Gastrocnemius medialis (tissue), 4 donors: ENCODE data around the gene MYO3B. TPM values are rescaled to one million over a fixed set of nuclear protein-coding genes. Genes with fewer than 3 reads are reported as not detected.

Experiments
- ATAC-seq, 2 donors: fragments of 150-250 bp; one replicate each; pipeline ENCODE4 v1.9.1; 2016
- DNase-seq, 2 donors: peaks; one replicate each; pipeline ENCODE4 v3.0.0-alpha.2; 2019
- H3K27ac ChIP-seq, 4 donors: fragments of 200-600 bp; sonication (generic); 1 replicate in 1 of 4; 2 replicates in 3 of 4; pipeline ENCODE4 v1.5.1; 2016 to 2018; ENCODE audit warnings: mild to moderate bottlenecking in 2 of 4, moderate library complexity in 1 of 4
- H3K27me3 ChIP-seq, 3 donors: fragments of 200-600 bp; sonication (generic) in 2 of 3; 1 replicate in 1 of 3; 2 replicates in 2 of 3; pipeline versions ENCODE4 v1.5.1 to v1.6.0; 2016 to 2019; ENCODE audit warnings: mild to moderate bottlenecking in 1 of 3, moderate library complexity in 1 of 3
- H3K36me3 ChIP-seq, 2 donors: fragments of 200-600 bp; sonication (generic) in 1 of 2; one replicate each; pipeline ENCODE4 v1.5.1; 2017 to 2018
- H3K4me1 ChIP-seq, 2 donors: fragments of 200-600 bp; sonication (generic) in 1 of 2; one replicate each; pipeline ENCODE4 v1.5.1; 2016 to 2017; ENCODE audit warnings: mild to moderate bottlenecking in 2 of 2
- H3K4me3 ChIP-seq, 4 donors: fragments of 200-600 bp; sonication (generic) in 3 of 4; 1 replicate in 1 of 4; 2 replicates in 3 of 4; pipeline ENCODE4 v1.5.1; 2016 to 2019; ENCODE audit warnings: mild to moderate bottlenecking in 2 of 4
- H3K9me3 ChIP-seq, 3 donors: fragments of 200-600 bp; sonication (generic) in 2 of 3; 1 replicate in 1 of 3; 2 replicates in 2 of 3; pipeline ENCODE4 v1.5.1; 2016 to 2019
- POLR2A ChIP-seq, 2 donors: fragments of 450-650 bp; IDR thresholded peaks; one replicate each; pipeline ENCODE4 v1.6.1; 2017; ENCODE audit warnings: antibody characterized with exemption in 2 of 2, mild to moderate bottlenecking in 2 of 2, moderate library complexity in 2 of 2
- in situ Hi-C, 4 donors: fragments of 200-750 bp; cut with MboI; loops; one replicate each; pipeline versions ENCODE4 v1.15.0 to v1.8.0; 2017; ENCODE audit warnings: low sequenced_read_pairs in 4 of 4
- intact Hi-C: fragments of 100-400 bp; cut with DNase I; formaldehyde crosslinking; loops from one replicate; pipeline ENCODE4 v1.15.1; 2023; ENCODE audit warnings: low total_unique reads
- total RNA-seq, 4 donors: library from RNA; depleted of rRNA; stranded (reverse); fragments of >200 nt; gene quantifications; one replicate each; pipeline versions ENCODE4 v1.1.0 to v1.2.3, GENCODE V29; 2016
- TF ChIP-seq, protein P1 (sequence below), 5 experiments: fragments of 450-650 bp in 3 of 5; fragments of 200-600 bp in 2 of 5; sonication (generic) in 2 of 5; IDR thresholded peaks in 4 of 5; conservative IDR thresholded peaks in 1 of 5; 1 replicate in 4 of 5; 2 replicates in 1 of 5; pipeline ENCODE4 v1.5.1; 2016 to 2019; ENCODE audit warnings: antibody characterized with exemption in 5 of 5, mild to moderate bottlenecking in 3 of 5, moderate library complexity in 3 of 5

Gene MYO3B
- total RNA-seq, 4 donors from 2014 or later, result 0.07 to 0.27 TPM; not detected in 2

DNA sequence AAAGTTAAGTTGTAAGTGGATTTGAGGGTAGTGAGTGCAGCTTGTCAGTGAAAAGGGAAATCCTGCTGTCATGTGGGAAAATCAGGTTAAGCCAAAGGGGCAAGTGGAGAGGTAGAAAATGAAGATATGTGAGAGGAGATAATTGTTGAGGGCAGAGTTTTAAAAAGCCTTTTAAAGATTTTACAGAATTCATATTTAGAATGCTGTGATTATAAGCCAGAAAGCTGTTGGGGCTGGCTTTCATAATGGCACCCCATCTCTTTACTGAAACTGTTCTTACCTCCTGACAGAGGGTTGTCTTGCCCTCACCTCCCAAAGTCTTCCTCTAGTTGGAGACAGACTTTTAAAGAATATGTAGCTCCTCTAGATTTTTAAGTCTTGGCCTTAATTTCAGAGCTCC is 86.9 kb downstream of the MYO3B start:
- peaks cover 0 to 4% (median 0%) of the 10 kb centered on the region in 3 donors for H3K9me3 ChIP-seq
- in situ Hi-C loops, result no loop called here
- intact Hi-C loops, result no loop called here
- no peaks in the 10 kb centered on the region for H3K27me3 ChIP-seq
- H3K4me3 ChIP-seq, result no peak overlapping the region
- ATAC-seq (no peak), DNase-seq (no peak)
- TF ChIP-seq, protein P1, sequence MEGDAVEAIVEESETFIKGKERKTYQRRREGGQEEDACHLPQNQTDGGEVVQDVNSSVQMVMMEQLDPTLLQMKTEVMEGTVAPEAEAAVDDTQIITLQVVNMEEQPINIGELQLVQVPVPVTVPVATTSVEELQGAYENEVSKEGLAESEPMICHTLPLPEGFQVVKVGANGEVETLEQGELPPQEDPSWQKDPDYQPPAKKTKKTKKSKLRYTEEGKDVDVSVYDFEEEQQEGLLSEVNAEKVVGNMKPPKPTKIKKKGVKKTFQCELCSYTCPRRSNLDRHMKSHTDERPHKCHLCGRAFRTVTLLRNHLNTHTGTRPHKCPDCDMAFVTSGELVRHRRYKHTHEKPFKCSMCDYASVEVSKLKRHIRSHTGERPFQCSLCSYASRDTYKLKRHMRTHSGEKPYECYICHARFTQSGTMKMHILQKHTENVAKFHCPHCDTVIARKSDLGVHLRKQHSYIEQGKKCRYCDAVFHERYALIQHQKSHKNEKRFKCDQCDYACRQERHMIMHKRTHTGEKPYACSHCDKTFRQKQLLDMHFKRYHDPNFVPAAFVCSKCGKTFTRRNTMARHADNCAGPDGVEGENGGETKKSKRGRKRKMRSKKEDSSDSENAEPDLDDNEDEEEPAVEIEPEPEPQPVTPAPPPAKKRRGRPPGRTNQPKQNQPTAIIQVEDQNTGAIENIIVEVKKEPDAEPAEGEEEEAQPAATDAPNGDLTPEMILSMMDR (IDR thresholded peaks at IDR 0.05 in 4 of 5, conservative IDR thresholded peaks at IDR 0.05 in 1 of 5), result no peak
- no peak for TF ChIP-seq POLR2A (IDR thresholded peaks at IDR 0.05)
- no peaks in the 10 kb centered on the region for H3K4me1 ChIP-seq
- no peaks in the 10 kb centered on the region for H3K36me3 ChIP-seq
- no peak overlapping the region for H3K27ac ChIP-seq

DNA sequence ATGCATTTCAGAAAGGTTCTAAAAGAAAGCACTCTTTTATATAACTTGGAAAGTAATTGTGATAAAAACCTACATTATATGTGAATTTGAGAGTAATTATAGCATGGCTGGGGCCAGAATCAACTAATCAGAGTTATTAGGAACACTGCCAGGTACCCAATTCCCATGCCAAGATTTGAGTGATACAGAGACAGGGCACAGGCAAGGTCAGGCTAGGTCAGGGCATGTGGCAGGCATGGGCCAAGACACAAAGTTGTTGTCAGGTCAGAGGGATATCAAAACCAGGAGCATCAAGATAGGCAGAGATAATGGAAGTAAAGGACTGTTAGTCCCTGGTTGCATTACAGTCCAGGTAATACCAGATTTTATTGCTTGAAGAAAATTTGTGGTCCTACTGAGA is 87.4 kb downstream of the MYO3B start:
- in situ Hi-C loops, result no loop called here

DNA sequence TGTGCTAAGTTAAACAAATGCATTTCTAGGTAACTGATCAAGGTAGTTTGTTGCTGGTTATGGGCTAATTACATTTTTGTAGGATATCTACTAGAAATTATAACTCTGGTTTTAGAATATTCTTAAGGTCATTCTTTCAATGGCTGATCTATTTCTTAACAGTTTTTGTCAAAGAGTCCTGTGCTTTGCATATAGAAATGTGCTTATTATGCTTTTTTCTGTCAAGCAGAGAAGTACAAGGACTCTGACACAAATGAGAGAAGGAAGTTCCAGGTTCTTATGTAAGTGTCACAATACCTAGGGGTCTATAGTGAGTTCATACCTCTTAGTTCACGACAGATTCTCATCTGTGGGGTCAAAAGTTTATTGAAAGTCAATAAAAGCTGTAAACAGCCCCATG is 88.4 kb downstream of the MYO3B start:
- no peak for DNase-seq
- no peak for TF ChIP-seq POLR2A (IDR thresholded peaks at IDR 0.05)
- TF ChIP-seq, protein P1 (IDR thresholded peaks at IDR 0.05 in 4 of 5, conservative IDR thresholded peaks at IDR 0.05 in 1 of 5), result no peak
- H3K4me1 ChIP-seq, result peaks cover under 1 to 10% of the 10 kb centered on the region in 2 donors
- in situ Hi-C loops, result no loop called here
- no peak overlapping the region for H3K27ac ChIP-seq
- H3K4me3 ChIP-seq, result no peak overlapping the region
- no peak for ATAC-seq
- H3K36me3 ChIP-seq, result no peaks in the 10 kb centered on the region
- intact Hi-C loops, result no loop called here
- no peaks in the 10 kb centered on the region for H3K27me3 ChIP-seq
- no peaks in the 10 kb centered on the region for H3K9me3 ChIP-seq

More for the DNA sequence above, 87.4 kb downstream of the MYO3B start:
- Histone ChIP-seq H3K9me3 (peaks cover 0 to under 1% (median 0%) of the 10 kb centered on the region in 3 donors), H3K27ac (no peak overlapping the region), H3K36me3 (no peaks in the 10 kb centered on the region), H3K27me3 (no peaks in the 10 kb centered on the region), H3K4me3 (no peak overlapping the region), H3K4me1 (peaks cover 0 to under 1% of the 10 kb centered on the region in 2 donors)
- no peak for TF ChIP-seq POLR2A (IDR thresholded peaks at IDR 0.05)
- TF ChIP-seq, protein P1 (IDR thresholded peaks at IDR 0.05 in 4 of 5, conservative IDR thresholded peaks at IDR 0.05 in 1 of 5), result no peak
- ATAC-seq, result no peak
- no peak for DNase-seq
- intact Hi-C loops, result no loop called here

DNA sequence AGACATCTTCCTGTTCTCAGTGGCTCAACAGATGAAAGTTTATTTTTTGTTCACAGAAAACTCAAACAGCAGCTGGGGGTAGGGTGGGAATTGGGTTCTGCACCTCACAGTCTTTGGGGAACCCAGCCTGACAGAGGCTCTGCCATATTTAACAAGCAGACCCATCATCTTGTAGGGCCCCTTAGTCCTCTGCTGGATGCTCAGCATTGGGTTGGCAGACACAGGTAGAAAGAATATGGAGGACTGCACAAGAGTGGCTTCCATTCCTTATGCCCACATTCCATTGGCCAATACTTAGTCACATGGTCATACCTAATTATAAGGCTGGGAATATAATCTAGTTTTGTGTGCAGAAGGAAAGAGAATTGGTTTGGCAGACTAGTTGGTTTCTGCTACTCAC is 89.1 kb downstream of the MYO3B start:
- Histone ChIP-seq H3K36me3 (no peaks in the 10 kb centered on the region), H3K27me3 (no peaks in the 10 kb centered on the region), H3K4me1 (peaks cover 2 to 10% of the 10 kb centered on the region in 2 donors), H3K27ac (no peak overlapping the region), H3K9me3 (no peaks in the 10 kb centered on the region), H3K4me3 (no peak overlapping the region)
- no peak for ATAC-seq
- DNase-seq, result no peak
- in situ Hi-C loops, result no loop called here
- TF ChIP-seq POLR2A (IDR thresholded peaks at IDR 0.05), result no peak
- TF ChIP-seq, protein P1 (IDR thresholded peaks at IDR 0.05 in 4 of 5, conservative IDR thresholded peaks at IDR 0.05 in 1 of 5), result no peak
- intact Hi-C loops, result no loop called here

- ATAC-seq (no peak), DNase-seq (no peak)
- Histone ChIP-seq H3K27ac (no peak overlapping the region), H3K36me3 (no peaks in the 10 kb centered on the region), H3K9me3 (no peaks in the 10 kb centered on the region), H3K27me3 (no peaks in the 10 kb centered on the region), H3K4me1 (peaks cover 2 to 10% of the 10 kb centered on the region in 2 donors), H3K4me3 (no peak overlapping the region)
- TF ChIP-seq, protein P1 (IDR thresholded peaks at IDR 0.05 in 4 of 5, conservative IDR thresholded peaks at IDR 0.05 in 1 of 5), result no peak
- no peak for TF ChIP-seq POLR2A (IDR thresholded peaks at IDR 0.05)
- intact Hi-C loops, result no loop called here
- in situ Hi-C loops, result no loop called here
Observed at GRCh38 chr2:170270278-170270864, 92.4 kb downstream of the MYO3B start.
